GM21529 (cell line): Measurements from ENCODE around the gene PAK1.
A peak's percentile ranks its signal among the peaks of the same experiment; 100 is the strongest.

Source experiments
- ATAC-seq: cut with Tn5 transposase; IDR thresholded peaks from one replicate; pipeline ENCODE4 v1.9.1; 2021; ENCODE audit not compliant: unreplicated experiment

PAK1 gene

DNA sequence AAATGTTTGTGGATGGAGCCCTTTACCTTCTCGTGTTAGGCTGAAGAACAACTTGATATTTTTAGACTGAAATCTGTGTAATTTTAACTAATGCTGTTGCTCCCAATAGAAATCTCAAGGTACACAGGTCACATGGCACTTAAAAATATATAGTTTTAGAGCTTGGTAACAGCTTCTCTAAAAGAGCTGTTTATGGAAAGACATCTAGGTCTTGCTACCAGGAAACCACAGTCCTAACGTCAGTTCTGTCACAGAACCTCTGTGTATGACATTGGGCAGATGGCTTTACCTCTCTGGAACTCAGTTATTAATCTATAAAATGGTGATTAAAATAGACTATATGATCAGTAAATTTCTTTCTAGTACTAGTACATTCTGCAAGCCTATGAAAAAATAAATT is 35.4 kb downstream of the PAK1 start:
- ATAC-seq, result no peak

DNA sequence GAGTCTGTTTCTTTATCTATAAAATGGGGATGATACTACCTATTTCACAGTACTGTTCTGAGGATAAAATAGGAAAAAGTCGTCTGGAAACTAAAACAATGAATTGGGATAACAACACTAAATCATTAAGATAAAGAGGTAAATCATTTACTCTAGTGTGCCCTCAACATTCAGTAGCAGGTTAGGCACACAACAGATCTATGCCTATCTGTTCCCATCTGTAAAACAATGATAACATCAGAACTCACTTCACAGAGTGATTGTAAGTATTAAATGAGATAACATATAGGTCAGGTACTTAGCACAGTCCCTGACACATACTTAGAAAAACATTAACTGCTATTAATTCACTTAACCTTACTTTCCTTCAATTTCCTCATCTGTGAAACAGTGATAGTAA is 36.9 kb downstream of the PAK1 start:
- no peak for ATAC-seq

DNA sequence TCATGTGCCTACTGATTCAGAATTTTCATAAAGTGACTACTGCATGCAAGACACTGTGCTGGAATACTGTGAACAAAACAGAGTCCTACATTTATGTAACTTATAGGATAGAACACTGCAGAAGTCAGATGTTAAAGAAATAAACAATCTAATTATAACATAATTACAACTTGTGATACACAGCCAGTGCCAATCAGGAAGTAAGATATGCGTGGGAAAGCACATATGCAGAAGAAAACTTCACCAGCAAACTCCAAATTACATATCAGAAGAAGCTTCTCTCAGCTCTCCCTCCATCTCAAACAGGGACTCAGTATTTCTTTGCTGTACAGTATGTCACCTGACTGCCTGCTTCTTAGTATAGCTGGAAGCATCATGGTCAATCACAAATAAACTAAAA is 37.4 kb downstream of the PAK1 start:
- ATAC-seq, result no peak

DNA sequence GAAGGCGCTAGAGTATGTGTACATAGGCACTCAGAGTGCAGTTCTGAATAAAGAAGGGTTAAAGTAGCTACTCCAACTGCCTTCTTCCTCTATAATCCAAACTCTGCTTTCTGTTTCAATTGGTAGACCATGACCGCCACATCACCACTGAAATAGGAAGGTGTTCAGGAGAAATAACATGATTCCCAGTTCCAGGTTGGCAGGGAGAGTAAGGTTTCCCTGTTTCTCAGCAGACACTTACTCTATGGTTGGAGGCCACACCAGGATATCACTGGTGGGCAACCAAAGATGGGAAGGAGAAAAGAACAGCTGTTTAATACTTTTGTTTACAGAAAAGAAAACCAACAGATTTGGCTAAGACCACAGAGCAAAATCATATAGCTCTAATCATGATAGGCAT is 37.9 kb downstream of the PAK1 start:
- no peak for ATAC-seq

DNA sequence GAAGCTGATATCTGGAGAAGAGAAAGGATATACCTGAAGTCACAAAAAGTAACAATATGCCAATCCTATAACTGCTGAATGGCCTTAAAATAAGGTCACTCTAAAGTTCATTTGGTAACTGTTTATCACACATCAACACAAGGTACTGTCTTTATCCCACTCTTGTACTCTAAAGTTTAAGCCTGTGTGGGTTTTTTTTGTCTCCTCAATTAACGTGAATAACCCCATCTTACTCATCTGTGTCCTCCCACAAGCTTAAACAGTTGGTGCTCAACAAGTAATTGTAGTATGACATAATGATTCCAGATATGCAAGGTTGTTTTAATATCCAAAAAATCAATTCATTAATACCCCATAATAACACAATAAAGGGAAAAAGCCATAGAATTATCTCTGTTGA is 42.1 kb downstream of the PAK1 start:
- no peak for ATAC-seq

DNA sequence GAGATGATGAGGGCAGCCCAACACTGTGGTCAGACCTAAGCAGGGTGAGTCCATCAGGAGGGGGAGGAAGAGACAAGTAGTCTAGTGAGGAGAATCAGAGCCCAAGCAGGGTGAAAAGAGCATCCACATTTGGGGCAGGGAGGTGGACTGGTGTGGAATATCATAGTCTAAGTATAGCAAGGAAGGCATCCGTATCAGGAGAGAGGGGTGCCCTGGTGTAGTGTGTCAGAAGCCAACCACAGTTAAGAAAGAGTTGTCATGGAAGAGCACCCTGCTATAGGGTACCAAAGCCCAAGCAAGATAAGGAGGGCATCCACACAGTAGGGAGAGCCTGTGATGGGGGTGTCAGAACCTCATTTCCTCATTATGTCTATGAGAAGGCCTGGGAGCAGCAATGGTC is 45.3 kb downstream of the PAK1 start:
- ATAC-seq, result no peak

DNA sequence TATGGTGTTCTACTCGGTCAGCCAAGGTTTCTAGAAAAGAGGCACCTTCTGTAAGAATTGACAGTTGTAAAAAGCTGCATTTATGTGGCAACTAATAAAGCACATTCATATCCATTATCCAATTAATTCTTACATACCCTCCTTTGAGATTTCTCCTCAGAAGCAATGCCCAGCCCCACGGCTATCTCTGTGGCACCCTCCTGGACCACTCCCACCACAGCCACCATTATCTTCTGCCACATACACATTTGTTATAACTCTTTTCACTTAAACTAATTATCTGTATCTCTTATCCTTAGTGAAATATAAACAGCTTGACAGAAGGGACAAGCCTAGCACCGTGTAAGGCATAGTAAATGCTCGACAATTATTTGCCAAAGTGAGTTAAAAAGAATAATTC is 48.5 kb downstream of the PAK1 start:
- ATAC-seq, result no peak

DNA sequence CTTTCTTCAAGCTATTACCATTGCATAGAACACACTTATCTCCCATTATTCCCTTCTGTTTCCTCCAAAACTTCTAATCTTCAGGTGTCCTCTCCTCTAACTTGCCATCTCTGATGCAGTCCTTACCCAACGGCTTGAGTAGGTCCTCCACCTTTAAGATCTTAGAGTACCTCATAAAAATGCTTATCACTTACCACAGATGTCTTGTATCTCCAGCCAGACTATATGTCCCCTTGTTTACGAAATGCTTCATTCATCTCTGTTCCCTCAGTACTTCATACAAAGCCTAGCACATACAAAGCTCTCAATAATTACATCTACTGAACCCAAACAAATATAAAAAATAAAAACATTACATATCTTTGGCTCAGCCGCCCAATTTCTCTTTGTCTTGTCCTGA is 49.2 kb downstream of the PAK1 start:
- no peak for ATAC-seq

DNA sequence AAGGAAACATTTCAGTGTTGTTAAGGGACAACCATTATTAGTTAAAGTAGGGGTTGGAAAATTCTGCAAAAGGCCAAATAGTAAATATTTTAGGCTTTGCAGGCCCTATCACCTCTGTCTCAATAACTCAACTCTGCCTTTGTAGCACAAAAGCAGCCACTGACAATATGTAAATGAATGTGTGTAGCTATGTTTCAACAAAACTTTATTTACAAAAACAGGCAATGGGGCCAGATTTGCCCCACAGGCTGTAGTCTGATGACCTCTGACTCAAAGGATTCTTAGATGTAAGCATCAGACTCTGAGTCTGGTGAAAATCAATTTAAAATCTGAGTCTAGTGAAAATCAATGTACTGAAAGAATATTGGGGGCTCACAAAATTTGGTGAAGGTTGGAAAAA is 50.3 kb downstream of the PAK1 start:
- ATAC-seq, result no peak

DNA sequence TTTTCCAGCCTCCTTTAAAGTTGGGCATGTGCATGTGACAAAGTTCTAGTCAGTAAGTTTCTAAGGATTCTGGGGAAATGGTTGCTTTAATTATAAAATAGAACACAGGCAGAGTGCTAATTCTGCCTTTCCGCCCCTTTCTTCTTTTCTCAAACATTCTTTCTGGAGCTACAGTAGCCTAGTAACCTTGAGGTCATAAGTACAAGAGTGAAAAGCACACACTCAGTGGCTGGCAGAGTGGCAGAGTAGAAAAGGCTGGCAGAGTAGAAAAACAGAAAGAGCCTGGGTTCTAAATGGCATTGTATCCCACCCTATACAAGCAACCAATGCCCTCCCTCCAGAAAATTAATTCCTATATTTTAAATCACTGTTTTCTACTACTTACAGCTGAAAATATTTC is 51.2 kb downstream of the PAK1 start:
- ATAC-seq, result no peak

DNA sequence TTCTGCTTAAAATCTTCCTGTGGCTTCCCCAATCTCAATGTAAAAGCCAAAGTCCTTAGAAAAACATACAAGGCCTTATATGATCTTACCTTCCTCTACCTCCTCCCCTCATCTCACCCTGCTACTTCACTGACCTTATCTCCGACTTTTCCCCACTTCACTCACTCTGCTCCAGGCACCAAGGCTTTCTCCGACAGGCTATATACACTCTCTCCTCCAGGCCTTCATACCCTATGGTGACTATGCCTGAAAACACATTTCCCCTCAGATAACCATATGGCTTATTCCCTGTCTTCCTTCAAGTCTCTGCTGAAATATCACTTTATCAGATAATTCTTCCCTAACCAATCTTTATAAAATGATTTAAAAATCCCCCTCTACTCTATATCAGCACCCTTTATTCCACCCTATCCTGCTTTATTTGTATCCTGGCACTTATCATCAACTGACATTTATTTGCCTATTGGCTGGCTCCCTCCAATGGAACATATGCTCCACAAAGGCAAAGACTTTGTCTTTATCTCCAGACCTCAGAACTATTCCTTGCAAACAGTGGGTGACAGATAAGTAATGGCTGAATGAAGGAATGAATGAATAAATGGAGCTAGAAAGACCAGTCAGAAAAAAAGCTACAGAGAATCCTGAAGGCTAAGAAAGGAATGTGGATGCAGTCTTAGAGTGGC is 52.7 kb downstream of the PAK1 start:
- no peak for ATAC-seq

DNA sequence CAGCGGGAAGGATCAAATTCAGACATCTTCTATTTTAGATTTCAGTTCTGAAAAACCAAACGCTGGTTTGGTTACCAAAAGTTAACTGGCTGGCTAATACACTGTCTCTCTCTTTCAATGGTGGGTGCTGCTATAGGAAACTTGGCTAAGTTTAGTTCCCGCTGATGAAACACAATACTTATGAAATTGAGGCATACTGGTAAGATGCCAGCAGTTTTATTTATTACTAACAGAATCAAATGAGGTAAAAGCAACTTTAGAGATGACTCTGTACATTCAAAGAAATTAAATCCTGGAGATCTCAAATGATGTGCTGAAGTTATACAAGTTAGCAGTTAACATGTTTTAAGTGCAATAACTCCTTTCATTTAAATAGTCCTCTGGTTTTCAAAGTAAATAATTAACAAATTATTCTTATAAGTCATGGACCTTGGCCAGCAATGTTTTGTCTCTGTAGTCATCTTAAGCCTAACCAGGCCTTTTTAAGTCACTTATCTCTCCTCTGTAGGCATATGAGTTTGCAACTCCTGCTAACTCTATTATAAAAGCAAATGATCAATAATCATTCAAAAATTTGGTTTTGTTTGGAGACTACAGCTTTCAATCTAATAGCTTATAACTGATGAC is 54.8 kb downstream of the PAK1 start:
- ATAC-seq, result peak; percentile 47

DNA sequence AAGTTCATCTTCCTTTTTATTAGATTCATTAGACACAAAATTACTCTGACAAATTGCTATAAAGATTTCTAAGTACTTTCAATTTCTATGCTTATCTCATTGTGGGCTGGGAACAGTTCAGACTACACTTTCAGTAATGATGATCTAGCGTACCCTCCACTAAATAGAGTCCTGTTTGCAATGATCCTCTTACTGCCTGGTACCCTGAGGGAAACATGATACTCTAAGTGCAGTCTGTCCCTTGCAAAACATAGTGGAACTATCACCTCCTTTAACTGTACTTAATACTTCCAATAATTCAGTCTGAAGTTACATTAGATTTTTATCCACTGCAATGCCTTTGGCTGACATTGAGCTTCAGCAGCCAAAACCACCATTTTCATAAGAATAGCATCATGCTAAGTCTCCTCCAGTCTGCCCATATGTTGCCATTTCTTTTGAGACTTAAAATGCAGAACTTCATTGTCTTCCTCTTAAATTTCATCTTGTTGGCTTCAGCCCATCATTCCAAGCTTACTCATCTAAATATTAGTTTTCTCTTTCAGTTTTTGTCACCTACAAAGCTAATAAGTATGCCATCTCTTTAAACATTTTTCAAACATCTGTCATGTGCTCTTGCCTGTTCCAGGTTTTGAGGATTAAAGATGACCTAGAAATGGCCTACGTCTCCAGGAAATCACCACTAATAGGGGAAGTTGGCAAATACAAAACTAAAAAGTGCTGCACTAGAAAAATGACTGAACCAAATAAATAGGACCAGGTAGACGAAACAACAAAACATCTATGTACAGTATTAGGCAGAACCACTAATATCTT is 55.5 kb downstream of the PAK1 start:
- ATAC-seq, result peak; percentile 73

DNA sequence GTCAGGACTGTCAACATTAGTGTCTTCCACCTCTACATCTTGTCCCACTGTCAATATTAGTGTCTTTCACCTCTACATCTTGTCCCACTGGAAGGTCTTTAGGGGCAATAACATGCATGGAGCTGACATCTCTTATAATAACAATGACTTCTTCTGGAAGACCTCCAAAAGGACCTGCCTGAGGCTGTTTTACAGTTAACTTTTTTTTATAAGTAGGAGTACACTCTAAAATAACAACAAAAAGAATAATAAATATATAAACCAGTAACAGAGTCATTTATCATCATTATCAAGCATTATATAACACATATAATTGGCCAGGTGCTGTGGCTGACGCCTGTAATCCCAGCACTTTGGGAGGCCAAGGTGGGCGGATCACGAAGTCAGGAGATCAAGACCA is 57.5 kb downstream of the PAK1 start:
- ATAC-seq, result no peak

DNA sequence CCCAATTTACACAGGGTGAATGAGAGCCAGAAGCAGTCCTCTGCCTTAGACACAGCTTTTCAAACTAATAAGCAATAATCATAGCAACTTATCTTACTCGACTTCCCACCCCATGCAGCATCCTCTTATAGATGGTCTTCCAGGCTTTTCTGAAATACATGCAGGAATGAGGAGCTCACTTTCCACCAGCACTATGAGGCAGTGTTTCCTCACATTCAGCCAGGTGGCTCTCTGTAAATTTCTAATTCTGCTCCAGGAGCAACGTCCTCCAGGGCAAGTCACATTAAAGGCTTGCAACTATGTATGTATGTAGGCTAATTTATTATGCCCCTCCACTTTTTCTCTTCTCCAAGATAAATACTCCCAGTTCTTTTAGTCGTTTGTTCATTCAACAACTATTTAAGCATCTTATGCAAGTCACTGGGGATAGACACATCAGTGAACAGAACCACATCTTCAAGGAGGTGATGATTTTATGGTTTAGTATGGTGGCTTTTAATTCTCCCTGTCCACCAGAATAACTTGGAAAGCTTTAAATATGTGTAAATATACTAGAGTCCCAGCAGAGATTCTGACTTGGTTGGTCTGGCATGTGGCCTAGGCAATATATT is 59.9 kb downstream of the PAK1 start:
- no peak for ATAC-seq

DNA sequence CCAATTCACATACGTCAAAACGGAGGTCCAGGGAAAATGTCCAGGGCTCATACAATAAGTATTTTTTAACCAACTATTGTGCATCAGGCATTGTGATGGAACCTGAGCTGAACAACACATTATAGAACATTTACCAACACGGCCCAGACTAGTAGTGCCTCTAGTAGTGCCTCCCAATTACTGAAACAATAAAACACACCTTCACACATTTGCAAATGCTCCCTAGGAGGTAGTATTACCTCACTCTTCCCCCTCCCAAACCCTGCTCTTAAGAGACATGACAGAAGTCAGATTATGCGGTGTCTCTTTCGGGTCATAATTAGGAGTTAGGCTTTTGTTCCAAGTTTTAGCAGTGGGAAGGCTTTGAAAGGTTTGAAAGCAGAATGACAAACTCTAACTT is 61.1 kb downstream of the PAK1 start:
- ATAC-seq, result no peak

DNA sequence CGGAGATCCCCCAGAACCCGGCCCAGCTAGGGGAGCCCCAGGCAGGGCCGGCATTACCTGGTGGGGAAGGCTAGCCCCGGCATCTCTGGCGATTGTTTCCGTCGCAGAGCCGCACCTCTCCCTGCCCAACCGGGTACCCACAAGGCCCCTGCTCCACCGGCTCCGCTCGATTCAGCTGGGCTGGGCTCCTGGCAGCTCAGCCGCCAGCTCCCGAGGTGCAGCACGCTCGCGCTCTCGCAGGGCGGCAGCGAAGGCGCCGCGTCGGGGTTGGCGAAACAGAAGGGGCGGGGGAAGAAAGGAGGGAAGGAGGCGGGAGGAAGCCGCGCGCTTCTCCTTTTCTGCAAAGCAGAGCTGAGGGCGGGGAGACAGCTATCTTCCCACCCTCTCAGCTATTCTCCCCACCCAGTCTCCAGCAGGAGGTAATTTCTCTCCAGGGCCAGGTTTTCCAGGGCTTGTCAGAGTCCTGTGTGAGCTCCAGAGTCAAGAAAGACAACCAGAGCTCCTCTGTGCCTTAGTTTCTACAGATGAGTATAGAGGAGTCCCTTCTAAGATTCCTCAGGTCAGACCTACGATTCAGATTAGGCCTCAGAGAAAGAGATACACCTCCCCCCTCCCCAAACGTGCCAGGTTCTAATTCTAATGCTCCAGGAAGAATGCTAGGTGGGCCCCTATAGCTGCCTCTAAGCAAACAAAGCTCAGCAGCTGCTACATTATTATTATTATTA is 62.0 kb downstream of the PAK1 start:
- peak; percentile 90 for ATAC-seq

DNA sequence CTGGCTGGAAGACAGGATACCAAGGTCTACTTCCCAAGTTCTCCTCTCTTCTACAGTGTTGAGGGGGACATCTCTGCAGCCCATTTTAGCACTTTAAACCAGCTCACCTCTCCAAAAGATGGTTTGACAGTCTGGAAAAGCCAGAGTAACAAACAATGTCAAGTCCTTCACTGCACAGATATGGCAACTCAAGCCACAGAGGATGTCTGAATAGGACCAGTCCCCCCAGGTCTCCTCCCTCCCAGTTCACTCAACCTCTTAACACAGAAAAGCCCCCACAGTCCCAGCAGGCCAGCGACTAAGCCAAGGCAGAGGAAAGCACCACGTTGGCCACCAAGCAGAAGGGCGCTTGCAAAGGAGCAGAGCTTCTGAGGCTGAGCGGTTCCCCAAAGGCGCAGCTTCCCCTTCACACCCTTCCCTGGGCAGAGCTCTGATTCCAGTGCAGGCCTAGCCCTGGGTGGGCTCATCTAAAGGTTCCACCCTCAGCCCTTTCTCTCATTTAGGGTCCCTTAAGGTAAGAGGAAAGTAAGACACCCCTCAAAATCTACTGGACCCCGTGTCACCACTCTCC is 62.7 kb downstream of the PAK1 start:
- peak; percentile 49 for ATAC-seq

DNA sequence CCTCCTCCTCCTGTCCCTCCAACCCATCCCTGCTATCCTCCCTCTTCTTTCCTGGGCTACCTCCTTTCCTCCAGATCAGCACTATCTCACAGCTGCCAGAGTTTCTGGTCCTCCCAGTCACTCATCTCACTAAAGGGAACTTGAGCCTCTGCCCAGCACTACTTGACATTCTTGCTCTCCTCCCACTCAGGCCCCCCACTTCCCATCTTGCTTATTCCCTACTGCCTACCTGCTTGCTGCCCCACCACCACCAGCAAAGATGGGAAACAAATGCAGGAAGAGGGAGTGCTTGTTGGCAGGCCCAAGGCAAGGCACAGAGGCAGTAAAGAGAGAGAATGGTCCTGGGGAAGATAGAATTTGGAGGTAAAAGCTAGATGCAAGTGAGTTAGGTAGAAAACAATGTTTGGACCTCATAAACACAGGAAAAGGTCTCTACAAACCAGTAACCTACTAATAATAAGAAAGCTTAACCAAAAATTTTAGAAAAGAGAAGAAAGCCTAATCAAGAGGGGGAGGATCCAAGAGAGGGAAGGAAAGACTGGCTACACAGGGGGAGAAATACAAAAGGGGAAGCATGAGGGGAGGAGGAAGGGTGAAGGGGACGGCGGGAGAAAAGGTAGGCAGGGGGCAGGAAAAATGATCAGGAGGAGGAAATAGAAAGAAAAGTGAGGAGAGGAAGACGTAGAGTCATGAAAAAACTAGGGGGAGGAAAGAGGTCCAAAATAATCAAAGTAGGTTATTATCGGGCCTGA is 63.6 kb downstream of the PAK1 start:
- no peak for ATAC-seq

DNA sequence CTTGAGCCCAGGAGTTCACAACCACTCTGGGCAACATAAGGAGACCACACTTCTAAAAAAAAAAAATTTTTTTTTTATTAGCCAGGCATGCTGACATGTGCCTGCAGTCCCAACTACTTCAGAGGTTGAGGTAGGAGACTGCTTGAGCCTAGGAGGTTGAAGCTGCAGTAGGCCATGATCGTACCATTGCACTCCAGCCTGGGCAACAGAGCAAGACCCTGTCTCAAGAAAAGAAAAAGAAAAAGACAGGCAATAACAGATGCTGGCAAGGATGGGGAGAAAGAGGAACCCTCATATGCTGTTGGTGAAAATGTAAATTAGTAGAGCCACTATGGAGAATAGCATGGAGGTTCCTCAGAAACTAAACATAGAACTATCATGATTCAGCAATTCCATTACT is 64.8 kb downstream of the PAK1 start:
- ATAC-seq, result no peak
